NCI-H748 (cell line): ENCODE results near the gene ZNF674.
A peak's percentile ranks its signal among the peaks of the same experiment; 100 is the strongest.
"Not testable (repeated sequence)": the region's sequence is repeated elsewhere in the genome, so short reads cannot be mapped to it uniquely, and the experiment has no call there.

Experiments used
- DNase-seq: peaks from one replicate; lab custom pipeline; 2025; ENCODE audit not compliant: unreplicated experiment; lab: John Stamatoyannopoulos, UW

ZNF674 gene

DNA sequence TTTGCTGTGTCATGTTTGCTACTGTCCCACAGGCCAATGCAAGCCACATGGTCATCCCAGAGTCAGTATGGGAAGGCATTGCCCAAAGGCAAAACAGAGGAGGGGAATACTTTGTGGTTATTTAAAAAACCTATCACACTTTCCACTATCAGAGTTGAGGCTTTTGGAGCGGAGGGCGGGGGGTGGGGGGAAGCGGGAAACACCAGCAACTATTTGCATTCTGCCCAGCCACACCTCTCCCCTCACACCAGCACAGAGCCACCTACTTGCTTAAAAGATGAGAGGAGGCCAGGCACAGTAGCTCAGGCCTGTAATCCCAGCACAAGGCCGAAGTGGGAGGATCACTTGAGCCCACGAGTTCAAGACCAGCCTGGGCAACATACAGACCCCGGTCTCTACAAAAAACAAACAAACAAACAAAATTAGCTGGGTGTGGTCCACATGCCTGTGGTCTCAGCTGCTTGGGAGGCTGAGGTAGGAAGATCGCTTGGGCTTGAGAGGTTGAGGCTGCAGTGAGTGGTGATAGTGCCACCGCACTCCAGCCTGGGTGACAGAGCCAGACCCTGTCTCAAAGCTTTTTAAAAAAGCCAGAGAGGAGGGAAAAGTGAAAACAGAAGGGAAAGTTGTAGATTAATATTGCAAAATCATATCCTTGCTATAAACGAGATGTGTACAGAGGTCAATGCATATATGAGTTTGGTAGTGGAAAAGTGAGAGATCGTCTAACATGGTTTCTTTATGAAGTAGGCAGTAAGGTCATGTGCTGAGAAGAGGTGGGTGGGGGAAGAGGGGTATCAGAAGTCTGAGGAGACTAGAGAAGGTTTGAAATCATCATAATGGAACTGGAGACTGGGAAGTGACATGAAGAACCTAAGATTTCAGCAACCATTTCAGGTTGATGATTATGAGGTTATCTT, 26.5 kb upstream of the ZNF674 start:
- no peak for DNase-seq

DNA sequence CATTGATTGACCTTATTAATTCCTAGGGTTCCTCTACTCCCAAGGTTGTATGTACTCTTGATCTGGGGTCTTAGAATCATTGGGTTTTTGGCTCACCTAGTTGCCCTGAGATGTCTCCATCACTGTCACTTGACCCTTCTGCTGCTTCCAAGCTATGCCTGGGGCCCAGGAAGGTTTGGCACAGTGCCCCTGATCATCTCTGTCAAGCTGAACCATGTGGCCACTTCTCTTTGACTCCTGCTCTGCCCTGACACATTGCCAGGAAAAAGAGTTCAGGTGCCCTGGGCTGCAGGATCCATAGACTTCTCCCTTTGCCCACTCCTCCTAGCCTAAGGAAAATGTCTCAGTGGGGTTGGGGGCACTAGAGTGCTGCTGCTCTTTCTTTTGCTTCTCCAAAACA, 24.4 kb upstream of the ZNF674 start:
- no peak for DNase-seq

DNA sequence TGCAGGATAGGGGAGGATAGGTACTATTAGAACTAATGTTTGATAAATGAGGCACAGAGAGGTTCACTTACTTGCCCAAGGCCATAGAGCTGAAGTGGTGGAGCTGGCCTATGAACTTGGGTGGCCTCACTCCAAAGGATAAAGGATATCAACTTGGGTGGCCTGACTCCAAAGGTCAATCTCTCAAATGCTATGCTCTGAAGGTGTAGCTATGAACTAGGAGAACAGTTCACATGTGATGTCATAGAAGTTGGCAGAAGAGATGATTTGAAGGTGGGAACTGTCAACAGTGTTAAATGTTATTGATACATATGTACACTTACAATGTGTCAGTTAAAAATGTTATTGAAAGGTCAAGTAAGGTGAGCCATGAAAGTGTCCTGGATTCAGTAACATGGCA, 22.2 kb upstream of the ZNF674 start:
- no peak for DNase-seq

DNA sequence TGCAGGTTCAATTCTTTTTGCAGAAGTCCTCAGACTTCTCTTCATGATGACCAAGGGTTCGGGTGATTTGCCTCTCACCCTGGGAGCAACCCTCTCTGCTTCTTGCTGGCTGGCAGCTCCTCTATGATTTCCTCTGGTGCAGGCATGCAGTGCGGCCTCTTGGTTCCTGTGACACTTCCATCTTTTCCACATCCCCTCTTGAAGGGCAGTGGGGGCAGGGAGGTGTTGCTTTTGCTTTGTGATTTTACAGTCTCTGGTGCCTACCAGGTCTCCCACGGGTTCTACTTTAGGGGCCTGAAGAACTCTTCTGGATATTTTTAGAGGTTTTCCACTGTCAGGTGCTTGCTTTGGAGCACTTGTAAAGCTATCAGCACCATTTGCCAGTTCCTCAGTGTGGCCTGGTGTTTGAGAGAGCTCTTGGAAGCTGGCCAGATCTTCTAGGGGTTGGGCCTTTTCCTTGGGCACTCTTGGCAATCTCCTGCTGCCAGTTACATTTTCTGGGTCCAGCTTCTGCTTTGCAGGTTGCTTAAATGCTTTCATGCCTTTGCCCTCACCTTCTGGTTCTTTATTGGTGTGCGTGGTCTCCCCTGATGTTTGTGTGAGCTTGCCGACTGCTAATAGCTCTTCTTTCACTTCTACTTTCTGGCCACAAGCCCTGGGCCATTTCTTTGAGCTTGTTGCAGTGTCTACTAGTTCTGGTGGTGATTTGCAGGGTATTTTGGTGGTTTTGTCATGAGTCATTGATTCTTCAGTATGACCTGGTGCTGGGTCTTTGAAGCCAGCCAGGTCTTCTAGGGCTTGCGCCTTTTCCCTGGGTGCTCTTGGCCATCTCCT, 16.8 kb upstream of the ZNF674 start:
- DNase-seq: no peak

DNA sequence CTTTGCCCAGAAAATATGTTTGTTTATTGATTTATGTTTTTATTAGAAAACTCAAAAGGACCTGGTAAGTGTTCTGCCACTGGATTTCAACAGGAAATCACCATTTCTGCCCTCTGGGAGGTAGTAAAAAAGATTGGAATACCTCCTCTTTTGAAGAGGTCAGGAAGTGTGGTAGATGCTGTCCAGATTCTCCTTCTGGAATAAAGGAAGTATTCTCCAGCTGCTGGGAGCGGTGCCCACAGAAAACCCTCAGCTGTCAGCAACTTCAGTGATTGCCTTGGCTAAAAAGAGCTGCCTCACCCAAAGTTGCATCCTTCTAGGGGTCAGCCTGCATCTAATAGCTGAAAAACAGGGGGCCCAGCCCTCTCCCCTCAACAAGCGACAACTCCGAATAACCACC, 13.8 kb upstream of the ZNF674 start:
- DNase-seq: no peak

DNA sequence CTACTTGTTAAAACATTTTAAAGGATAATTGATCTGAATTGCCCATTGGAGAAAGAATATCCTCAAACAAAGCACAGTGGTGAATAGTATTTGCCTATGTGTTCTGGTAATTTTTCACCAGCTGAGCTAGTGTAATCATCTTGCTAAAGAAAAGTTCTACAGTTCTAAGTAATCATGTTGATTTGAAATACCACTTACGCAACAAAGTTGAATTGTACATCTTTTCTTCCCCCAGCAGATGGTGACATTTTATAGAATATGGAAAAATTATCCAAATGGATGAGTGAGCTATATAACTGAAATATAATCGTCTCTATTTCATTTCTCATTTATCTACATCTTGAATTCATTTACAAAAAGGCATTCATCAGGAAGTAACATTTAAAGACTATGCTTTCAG, 9.7 kb upstream of the ZNF674 start:
- peak; percentile 10 for DNase-seq

DNA sequence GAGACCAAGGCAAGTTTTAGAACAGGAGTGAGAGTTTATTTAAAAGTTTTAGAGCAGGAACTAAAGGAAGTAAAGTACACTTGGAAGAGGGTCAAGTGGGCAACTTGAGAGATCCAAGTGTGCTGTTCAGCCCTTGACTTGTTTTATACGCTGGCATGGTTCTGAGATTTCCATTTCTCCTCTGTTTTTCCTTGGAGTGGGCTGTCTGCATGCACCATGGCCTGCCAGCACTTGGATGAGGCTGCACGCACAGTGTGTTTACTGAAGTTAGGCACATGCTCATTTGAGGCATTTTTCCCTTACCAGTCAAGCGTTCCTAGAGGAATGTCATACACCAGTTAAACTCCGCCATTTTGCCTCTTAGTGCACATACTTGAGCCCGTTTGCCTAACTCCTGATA, 8.7 kb upstream of the ZNF674 start:
- DNase-seq: no peak

DNA sequence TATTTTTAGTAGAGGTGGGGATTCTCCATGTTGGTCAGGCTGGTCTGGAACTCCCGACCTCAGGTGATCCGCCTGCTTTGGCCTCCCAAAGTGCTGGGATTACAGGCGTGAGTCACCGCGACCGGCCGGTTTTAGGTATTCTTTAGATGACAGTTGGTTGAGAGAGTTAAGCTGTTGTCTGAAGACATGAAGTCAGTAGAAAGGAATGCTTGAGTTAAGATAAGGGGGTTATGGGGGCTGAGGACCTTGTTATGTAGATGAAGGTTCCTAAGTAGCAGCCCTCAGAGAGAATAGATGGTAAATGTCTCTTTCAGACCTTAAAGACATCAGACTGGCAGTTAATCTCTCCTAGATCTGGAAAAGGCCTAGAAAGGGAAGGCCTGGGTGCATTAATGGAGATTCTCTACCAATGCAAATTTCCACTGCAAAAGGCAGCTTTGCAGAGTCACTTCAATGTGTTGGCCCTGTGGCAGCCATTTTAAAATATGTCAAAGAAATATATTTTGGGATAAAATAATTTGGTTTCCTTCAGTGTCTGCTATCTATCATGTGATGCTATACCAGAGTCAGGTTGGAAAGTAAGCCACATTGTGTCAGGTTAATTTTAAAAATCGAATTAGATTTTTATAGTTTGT, 6.4 kb upstream of the ZNF674 start:
- DNase-seq: no peak

DNA sequence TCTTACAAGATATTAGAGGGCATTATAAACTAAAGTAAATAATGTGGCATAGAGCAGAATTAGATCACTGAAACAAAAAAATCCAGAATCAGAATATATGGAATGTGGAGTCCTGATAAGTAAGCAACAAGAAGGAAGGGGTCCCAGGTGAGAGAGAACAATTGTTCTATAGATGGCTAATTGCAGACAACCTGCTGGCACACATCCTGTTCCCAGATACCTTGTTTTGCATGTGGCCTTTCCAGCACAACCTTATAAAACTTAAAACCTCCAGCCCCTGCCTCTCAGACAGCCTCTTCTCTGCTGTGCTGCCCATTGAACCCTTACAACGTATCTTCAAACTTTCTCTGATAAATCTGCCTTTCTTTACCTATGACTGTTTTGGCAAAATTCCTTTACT, 4.7 kb upstream of the ZNF674 start:
- DNase-seq: no peak

DNA sequence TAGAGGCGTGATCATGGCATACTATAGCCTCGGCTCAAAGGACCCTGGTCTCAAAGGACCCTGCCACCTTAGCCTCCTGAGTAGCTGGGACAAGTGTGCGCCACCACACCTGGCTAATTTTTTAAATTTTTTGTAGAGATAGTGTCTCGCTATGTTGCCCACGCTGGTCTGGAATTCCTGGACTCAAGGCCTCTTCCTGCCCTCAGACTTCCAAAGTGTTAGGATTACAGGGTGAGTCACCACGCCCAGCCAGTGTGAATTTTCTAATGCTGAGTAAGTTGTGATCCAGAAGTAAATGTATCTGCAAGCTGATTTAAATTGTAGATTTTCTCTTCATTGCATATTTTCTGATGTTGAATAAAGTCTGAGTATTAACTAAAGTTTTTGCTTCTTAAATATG, 2.6 kb upstream of the ZNF674 start:
- no peak for DNase-seq

DNA sequence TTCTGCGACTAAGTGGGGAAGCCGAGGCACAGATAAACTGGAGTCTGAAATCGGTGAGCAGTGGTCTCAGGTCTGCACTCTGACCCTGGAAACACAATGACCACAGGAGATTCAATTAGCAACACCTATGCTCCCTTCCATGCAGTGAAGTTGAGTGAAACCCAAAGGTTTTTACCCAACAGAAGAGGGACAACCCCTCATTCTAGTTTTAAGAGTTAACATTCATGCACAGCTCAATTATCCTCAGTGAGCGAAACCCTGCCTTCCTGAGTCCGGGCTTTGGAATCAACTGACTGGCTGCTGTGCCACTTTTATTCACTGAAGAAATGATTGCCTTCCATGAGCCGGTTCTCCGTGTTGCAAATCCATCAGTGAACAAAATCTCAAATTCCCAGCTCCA, 694 bp downstream of the ZNF674 start:
- not testable (repeated sequence) for DNase-seq

DNA sequence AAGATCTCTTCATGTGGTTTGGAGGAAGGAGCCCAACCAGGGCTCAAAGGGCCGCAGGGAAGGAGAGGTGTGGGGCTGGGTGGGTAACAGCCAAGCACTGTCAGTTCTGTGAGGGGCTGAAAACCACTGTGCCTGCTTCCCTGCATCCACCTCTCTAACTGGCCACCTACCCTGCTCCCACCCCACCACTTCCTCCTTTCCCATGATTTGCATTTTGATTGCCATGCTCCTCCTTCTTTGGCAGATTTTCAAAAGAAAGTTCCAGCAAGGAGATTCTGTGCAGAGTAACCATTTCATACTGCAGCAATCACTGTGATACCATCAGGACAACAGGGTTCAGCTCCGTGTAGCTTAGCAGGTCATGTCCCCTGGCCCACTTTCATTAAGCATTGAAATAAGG, 1.8 kb downstream of the ZNF674 start:
- no peak for DNase-seq

DNA sequence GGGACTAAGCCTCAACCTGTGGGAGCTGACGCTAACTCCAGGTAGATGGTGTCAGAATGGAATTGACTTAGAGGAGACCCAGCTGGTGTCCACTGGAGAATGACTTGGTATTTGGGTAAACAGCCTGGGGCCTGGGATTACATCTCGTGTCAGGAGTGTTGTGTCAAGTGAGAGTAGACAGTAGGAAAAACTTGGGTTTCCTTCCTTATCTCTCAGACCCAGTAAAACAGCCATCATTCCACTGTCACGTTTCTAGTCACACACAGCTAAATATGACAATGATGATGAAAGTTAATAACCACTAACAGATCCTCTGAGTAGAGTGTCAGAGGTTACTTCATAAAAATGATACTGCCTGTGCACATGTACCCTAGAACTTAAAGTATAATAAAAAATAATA, 13.8 kb downstream of the ZNF674 start:
- DNase-seq: no peak

DNA sequence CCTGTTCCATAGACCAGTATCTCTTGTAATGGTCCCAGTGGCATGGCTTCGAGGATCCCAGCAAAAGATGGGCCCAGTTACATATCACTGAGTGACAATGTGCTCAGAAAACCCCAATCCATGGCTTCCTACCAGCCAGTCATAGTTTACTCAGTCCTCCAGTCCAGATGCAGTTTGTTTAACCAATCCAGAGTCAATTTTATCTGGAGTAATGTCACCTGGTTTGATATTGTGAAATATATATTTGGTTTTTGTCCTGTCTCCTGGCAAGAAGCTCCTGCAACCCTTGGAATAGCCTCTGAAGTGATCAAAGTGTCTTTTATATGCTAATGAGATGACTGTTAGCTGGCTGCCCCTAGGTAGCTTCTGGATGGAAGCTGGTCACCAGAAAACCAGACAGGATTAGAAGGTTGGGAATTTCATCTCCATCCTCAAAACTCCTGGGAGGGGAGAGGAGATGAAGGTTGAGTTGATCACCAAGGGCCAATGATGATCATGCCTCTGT, 14.8 kb downstream of the ZNF674 start:
- DNase-seq: not testable (repeated sequence)

DNA sequence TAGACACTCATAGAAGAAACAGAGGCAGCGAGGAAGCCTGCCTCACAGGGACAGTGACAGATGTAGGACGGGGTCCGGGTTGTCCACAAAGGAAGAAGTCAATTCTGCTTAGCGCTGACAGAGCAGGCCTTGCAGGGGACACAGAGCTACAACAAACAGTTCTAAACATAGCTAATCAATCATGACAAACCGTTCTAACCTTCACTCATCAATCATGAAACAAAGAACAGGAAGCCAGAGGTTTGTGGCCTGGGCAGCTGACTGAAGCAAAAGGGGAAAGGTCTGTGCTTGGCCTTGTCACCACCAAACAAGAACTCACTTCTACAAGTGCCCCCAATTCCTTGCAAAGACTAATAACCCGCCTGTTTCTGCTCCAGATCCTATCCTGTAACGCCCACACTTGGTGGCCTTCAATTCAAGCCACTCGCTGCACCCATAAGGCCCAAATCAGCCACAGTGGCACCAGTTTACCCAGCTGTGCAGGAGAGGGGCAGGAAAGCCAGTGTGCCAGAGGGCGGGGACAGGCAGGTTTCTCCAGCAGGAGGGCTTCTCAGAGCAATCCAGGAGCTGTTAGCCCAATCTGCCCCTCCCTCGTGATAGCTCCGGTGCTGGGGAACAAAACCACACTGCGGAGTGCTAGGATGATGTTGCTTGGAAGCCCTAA, 15.3 kb downstream of the ZNF674 start:
- DNase-seq: not testable (repeated sequence)

DNA sequence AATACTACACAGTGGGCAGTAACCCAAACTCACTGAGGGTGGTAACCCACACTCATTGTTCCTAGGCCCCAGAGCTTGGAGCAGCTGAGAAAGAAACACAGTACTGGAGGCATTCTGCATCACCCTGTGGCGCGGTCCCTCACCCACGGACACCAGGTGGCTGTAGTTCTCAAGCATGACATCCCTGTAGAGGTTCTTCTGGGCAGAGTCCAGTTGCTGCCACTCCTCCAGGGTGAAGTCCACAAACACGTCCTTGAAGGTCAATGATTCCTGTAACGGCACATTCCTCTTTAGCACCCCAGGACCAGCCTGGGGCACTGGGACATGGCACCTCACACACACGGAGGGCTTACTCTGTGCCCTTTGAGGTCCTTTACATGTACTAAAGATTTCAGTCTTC, 16.6 kb downstream of the ZNF674 start:
- not testable (repeated sequence) for DNase-seq

DNA sequence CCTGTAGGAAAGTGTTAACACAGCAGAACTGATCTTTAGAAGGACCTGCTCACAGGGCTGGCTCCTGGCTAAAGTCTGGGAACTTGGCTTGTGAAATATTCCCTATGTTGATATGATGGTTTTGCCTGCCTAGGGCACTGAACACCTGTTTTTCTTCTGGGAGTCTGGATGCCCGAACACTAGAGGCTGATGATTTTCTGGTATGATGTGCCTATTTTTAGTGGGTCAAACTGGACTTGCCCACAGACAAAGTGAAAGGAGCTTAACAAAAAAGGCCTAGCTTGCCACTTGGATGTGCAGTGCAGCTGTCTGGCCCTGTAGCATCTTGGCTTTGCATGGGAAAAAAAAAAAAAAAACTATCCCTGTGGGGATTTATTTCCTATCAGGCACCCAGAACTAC, 39.1 kb downstream of the ZNF674 start:
- no peak for DNase-seq

DNA sequence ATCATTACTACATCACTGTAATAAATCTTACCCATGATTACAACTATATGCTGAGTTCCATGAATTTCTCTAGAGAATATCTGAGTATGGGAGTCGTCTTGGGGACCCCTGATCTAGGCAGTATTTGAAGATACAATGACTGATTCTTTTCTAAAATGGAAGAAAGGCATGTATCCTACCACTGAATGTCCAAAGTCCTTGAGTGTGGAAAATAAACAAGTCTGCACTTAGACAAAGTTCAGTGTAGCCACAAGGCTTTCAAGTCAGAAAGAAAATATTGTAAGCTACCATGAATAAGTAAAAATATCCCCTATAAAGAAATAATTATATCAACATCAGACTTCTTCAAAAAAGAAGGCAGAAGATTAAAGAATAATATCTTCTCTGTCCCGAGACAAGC, 42.4 kb downstream of the ZNF674 start:
- DNase-seq: no peak

DNA sequence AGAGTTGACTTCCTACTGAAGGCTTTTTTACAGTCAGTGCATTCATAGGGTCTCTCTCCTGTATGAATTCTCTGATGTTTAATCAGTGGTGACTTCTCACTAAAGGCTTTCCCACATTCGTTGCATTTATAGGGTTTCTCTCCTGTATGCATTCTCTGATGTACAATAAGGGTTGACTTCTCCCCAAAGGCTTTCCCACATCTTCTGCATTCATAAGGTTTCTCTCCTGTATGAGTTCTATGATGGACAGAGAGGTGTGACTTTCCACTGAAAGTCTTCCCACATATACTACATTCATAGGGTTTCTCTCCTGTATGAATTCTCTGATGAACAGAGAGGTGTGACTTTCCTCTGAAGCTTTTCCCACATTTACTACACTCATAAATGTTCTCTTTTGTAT, 45.2 kb downstream of the ZNF674 start:
- no peak for DNase-seq

DNA sequence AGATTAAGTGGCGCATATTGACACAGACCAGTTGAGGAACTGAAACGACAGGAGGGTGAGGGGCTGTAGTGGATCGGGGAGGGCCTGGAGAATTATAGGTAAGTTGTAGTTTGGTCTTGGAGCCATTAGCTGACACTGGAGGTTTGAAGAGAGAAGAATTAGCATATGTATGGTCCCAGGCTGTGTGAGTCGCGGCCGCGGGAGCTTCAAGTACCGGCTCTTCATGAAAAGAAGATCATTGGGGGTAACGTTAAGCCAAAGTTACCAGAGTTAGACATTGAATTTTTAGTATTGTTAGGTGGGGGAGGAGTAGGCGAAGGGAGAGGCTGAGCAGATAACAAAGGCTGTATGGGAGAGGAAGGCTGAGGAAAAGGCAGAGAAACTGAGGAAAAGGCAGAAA, 56.5 kb downstream of the ZNF674 start:
- no peak for DNase-seq

DNA sequence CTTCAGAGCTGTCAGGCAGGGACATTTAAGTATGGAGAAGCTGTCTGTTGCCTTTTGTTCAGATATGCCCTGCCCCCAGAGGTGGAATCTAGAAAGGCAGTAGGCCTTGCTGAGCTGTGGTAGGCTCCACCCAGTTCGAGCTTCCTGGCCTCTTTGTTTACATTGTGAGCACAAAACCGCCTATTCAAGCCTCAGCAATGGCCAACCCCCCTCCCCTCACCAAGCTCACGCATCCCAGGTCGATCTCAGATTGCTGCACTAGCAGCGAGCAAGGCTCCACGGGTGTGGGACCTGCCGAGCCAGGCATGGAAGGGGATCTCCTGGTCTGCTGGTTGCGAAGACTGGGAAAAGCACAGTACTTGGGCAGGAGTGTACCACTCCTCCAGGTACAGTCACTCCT, 59.3 kb downstream of the ZNF674 start:
- DNase-seq: peak; percentile 10
